Testis (tissue), 3 donors: ENCODE measurements around the gene MAP3K1. TPM values are rescaled to one million over a fixed set of nuclear protein-coding genes. Genes with fewer than 3 reads are reported as not detected.

Experiments used
- DNase-seq: peaks from one replicate; pipeline ENCODE4 v3.0.0-alpha.2; 2019
- H3K27ac ChIP-seq, 2 donors: fragments of 200-600 bp; sonication (generic); one replicate each; pipeline ENCODE4 v1.5.1; 2019
- H3K27me3 ChIP-seq: fragments of 200-600 bp; sonication (generic); one replicate; pipeline ENCODE4 v1.5.1; 2019
- H3K36me3 ChIP-seq: fragments of 200-600 bp; sonication (generic); one replicate; pipeline ENCODE4 v1.5.1; 2017; ENCODE audit warnings: low read depth; ENCODE audit errors: missing control alignments
- H3K4me1 ChIP-seq: fragments of 200-600 bp; sonication (generic); one replicate; pipeline ENCODE4 v1.5.1; 2019
- H3K4me3 ChIP-seq, 2 donors: fragments of 200-600 bp; sonication (generic); one replicate each; pipeline ENCODE4 v1.5.1; 2017 to 2019
- H3K9me3 ChIP-seq: fragments of 200-600 bp; sonication (generic); one replicate; pipeline ENCODE4 v1.5.1; 2017
- POLR2A ChIP-seq: fragments of 450-650 bp; IDR thresholded peaks from one replicate; pipeline ENCODE4 v1.6.1; 2017; ENCODE audit warnings: antibody characterized with exemption, mild to moderate bottlenecking, moderate library complexity
- WGBS, 2 donors: methylation state at CpG; one replicate each; pipeline ENCODE4 v1.1.5; 2018; 5-methylcytosine and 5-hydroxymethylcytosine counted together
- intact Hi-C: fragments of 100-400 bp; cut with DNase I; formaldehyde crosslinking; loops from one replicate; pipeline ENCODE4 v1.15.1; 2023; ENCODE audit warnings: low total_unique reads
- polyA plus RNA-seq: library from polyadenylated mRNA; stranded (reverse); fragments of 350-450 nt; fragmentation: Illumina TruSeq; extraction: RNeasy Lipid Tissue Mini Kit (QIAGEN cat#74804); gene quantifications from one replicate; pipeline ENCODE4 v1.2.3, GENCODE V29; 2014; ENCODE audit warnings: low read depth, low replicate concordance; ENCODE audit not compliant: insufficient read depth
- total RNA-seq, 2 donors: library from RNA; depleted of rRNA; stranded (reverse); fragments of >200 nt; gene quantifications; one replicate each; pipeline ENCODE4 v1.2.3, GENCODE V29; 2016
- TF ChIP-seq, protein P1 (sequence below), 3 experiments: fragments of 450-650 bp in 2 of 3; fragments of 200-600 bp in 1 of 3; sonication (generic) in 1 of 3; IDR thresholded peaks; one replicate each; pipeline ENCODE4 v1.5.1; 2016 to 2019; ENCODE audit warnings: antibody characterized with exemption in 3 of 3, mild to moderate bottlenecking in 2 of 3, moderate library complexity in 1 of 3

Gene MAP3K1
- total and polyA plus RNA-seq, 3 donors from 2014 or later, result 20.4 to 52.0 (median 42.5) TPM

- Histone ChIP-seq H3K27me3 (no peaks in the 10 kb centered on the region), H3K4me1 (peaks cover 8% of the 10 kb centered on the region), H3K36me3 (no peaks in the 10 kb centered on the region), H3K4me3 (no peak overlapping the region), H3K9me3 (no peaks in the 10 kb centered on the region), H3K27ac (no peak overlapping the region)
- 78 to 80% methylated on average over 2 of the region's 2 CpGs for WGBS, 2 donors
- intact Hi-C loops, result no loop called here
- DNase-seq, result no peak
- TF ChIP-seq POLR2A, result no peak
- TF ChIP-seq, protein P1, sequence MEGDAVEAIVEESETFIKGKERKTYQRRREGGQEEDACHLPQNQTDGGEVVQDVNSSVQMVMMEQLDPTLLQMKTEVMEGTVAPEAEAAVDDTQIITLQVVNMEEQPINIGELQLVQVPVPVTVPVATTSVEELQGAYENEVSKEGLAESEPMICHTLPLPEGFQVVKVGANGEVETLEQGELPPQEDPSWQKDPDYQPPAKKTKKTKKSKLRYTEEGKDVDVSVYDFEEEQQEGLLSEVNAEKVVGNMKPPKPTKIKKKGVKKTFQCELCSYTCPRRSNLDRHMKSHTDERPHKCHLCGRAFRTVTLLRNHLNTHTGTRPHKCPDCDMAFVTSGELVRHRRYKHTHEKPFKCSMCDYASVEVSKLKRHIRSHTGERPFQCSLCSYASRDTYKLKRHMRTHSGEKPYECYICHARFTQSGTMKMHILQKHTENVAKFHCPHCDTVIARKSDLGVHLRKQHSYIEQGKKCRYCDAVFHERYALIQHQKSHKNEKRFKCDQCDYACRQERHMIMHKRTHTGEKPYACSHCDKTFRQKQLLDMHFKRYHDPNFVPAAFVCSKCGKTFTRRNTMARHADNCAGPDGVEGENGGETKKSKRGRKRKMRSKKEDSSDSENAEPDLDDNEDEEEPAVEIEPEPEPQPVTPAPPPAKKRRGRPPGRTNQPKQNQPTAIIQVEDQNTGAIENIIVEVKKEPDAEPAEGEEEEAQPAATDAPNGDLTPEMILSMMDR (IDR thresholded peaks at IDR 0.05), result no peak
Measured at GRCh38 chr5:56858777-56859442, 43.6 kb downstream of the MAP3K1 start.

DNA sequence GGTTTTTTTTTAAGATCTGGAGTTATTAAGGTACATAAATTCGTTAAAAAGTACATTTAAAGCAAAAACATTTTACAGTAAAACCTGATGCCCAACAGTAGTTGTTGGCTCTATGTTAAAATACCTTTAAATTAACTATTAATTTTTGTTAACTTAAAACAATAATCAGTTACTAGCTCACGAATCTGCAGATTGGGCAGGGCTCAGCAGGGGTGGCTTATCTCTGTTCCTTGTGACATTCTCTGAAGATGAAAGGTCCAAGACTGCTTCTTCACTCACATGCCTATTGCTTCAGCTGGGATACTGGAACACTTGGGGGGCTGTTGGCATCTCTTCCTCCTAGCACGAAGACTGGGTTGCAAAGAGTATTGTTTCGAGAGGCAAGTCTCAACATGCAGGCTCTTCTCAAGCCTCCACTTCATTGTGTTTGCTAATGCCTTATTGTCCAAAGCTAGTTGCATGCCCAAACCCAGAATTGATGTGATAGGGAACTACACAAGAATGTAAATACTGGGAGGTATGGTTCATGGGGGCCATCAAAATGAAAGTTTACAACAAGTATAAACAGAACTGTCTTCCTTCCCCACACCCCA lies 46.6 kb downstream of the MAP3K1 start:
- intact Hi-C loops, result no loop called here
- no peak overlapping the region for H3K4me3 ChIP-seq
- H3K4me1 ChIP-seq, result no peaks in the 10 kb centered on the region
- no peaks in the 10 kb centered on the region for H3K27me3 ChIP-seq
- H3K36me3 ChIP-seq, result no peaks in the 10 kb centered on the region
- WGBS, 2 donors, result 81 to 89% methylated on average over 4 of the region's 4 CpGs
- no peaks in the 10 kb centered on the region for H3K9me3 ChIP-seq
- DNase-seq, result no peak
- H3K27ac ChIP-seq, result no peak overlapping the region
- TF ChIP-seq POLR2A, result no peak
- TF ChIP-seq, protein P1 (IDR thresholded peaks at IDR 0.05), result no peak

DNA sequence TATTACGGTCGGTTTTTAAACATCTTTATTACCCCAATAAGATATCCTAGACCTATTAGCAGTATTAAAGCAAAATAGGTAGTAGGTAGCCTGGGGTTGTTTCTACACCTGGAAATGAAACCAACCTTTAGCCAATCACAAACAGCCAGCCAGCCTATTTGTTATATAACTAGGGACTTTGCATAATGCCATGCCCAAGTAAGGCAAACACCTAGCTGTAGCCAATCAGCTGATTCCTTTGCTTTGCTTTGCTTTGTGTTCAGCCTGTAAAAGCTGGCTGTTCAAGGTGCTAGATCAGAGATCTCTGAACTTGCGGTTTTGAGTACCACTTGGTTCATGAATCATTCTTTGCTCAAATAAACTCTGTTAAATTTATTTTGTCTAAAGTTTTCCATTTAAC lies 47.6 kb downstream of the MAP3K1 start:
- H3K36me3 ChIP-seq, result no peaks in the 10 kb centered on the region
- no peaks in the 10 kb centered on the region for H3K4me1 ChIP-seq
- 97 to 98% methylated on average over 3 of the region's 3 CpGs for WGBS, 2 donors
- intact Hi-C loops, result no loop called here
- no peak overlapping the region for H3K27ac ChIP-seq
- no peak for DNase-seq
- no peaks in the 10 kb centered on the region for H3K9me3 ChIP-seq
- TF ChIP-seq, protein P1 (IDR thresholded peaks at IDR 0.05), result no peak
- no peak for TF ChIP-seq POLR2A
- H3K4me3 ChIP-seq, result no peak overlapping the region
- no peaks in the 10 kb centered on the region for H3K27me3 ChIP-seq

DNA sequence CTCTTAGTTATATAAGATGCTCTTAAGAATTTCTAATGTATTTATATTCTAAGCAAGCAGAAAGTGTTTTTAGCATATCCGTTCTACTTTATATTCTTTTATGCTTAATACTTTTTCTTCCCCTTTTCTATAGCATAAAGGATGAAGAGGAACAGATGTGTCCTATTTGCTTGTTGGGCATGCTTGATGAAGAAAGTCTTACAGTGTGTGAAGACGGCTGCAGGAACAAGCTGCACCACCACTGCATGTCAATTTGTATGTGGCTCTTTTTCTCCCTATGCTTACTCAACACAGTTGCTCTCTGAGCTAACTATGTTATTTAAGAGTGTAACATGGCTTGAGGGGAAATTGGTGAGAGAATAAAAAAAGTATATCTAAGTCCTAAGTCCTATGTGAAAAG lies 56.4 kb downstream of the MAP3K1 start:
- intact Hi-C loops, result no loop called here
- DNase-seq, result no peak
- no peaks in the 10 kb centered on the region for H3K9me3 ChIP-seq
- TF ChIP-seq, protein P1 (IDR thresholded peaks at IDR 0.05), result no peak
- no peak for TF ChIP-seq POLR2A
- H3K27ac ChIP-seq, result no peak overlapping the region
- no peaks in the 10 kb centered on the region for H3K4me1 ChIP-seq
- H3K36me3 ChIP-seq, result no peaks in the 10 kb centered on the region
- 82 to 86% methylated on average over 2 of the region's 2 CpGs for WGBS, 2 donors
- H3K4me3 ChIP-seq, result no peak overlapping the region
- H3K27me3 ChIP-seq, result no peaks in the 10 kb centered on the region

- 78 to 81% methylated on average over 3 of the region's 3 CpGs for WGBS, 2 donors
- Histone ChIP-seq H3K27ac (no peak overlapping the region), H3K36me3 (no peaks in the 10 kb centered on the region), H3K4me1 (no peaks in the 10 kb centered on the region), H3K27me3 (no peaks in the 10 kb centered on the region), H3K9me3 (no peaks in the 10 kb centered on the region), H3K4me3 (no peak overlapping the region)
- DNase-seq, result no peak
- intact Hi-C loops, result no loop called here
- TF ChIP-seq, protein P1 (IDR thresholded peaks at IDR 0.05), result no peak
- TF ChIP-seq POLR2A, result no peak
Measured at GRCh38 chr5:56873056-56873455, 57.7 kb downstream of the MAP3K1 start.
